K562 (cell line): ENCODE measurements around the gene PPM1L.

Experiments used
- CTCF ChIP-seq, 3 experiments: IDR thresholded peaks in 2 of 3; conservative IDR thresholded peaks in 1 of 3; 2 replicates each; pipeline ENCODE4 v1.5.1; 2011 to 2012; ENCODE audit warnings: low read length in 3 of 3, mild to moderate bottlenecking in 3 of 3, control low read depth in 2 of 3, improper control_type of control experiment in 1 of 3, inconsistent platforms in 1 of 3, low read depth in 1 of 3, mixed read lengths in 1 of 3, moderate library complexity in 1 of 3; ENCODE audit not compliant: insufficient read depth in 2 of 3
- CUX1 ChIP-seq: fragments of 200-800 bp; sonication (Bioruptor generic); IDR thresholded peaks from 2 replicates; pipeline ENCODE4 v1.6.1; 2016; ENCODE audit warnings: missing genetic modification characterization, missing compliant biosample characterization
- HDAC2 ChIP-seq: fragments of 450-650 bp; IDR thresholded peaks from 2 replicates; pipeline ENCODE4 v1.6.1; 2016; ENCODE audit warnings: mild to moderate bottlenecking
- MYC ChIP-seq, 2 experiments: fragments of 250-450 bp in 1 of 2; sonication (Bioruptor Pico) in 1 of 2; IDR thresholded peaks; 2 replicates each; pipeline versions ENCODE4 v1.5.1 to v1.6.1; 2012 to 2021; ENCODE audit warnings: low read depth in 2 of 2, borderline replicate concordance in 1 of 2, improper control_type of control experiment in 1 of 2, low read length in 1 of 2, mild to moderate bottlenecking in 1 of 2, moderate library complexity in 1 of 2
- RCOR1 ChIP-seq, 2 experiments: IDR thresholded peaks; 2 replicates each; pipeline ENCODE4 v1.6.1; 2012; ENCODE audit warnings: low read depth in 2 of 2, low read length in 2 of 2, borderline replicate concordance in 1 of 2, improper control_type of control experiment in 1 of 2
- SMARCC2 ChIP-seq: fragments of 450-650 bp; IDR thresholded peaks from 2 replicates; pipeline ENCODE4 v1.6.1; 2017; ENCODE audit warnings: antibody characterized with exemption, moderate library complexity, mild to moderate bottlenecking, low read depth
- USF2 ChIP-seq: sonication (generic); formaldehyde crosslinking; IDR thresholded peaks from 2 replicates; pipeline ENCODE4 v1.5.0; 2020; ENCODE audit warnings: missing genetic modification reagents
- XRCC4 ChIP-seq: IDR thresholded peaks from one replicate; pipeline ENCODE4 v1.6.1; 2011; ENCODE audit not compliant: insufficient read depth, insufficient read length; ENCODE audit errors: extremely low read depth
- ZNF274 ChIP-seq: IDR thresholded peaks from 2 replicates; pipeline ENCODE4 v1.6.1; 2011; ENCODE audit warnings: low read depth, mild to moderate bottlenecking, low read length, moderate library complexity, borderline replicate concordance
- ZNF449 ChIP-seq: fragments of 250-450 bp; sonication (Bioruptor Pico); IDR thresholded peaks from 2 replicates; pipeline ENCODE4 v1.8.0; 2022; ENCODE audit warnings: moderate library complexity, mild to moderate bottlenecking, inconsistent platforms

GRCh38 chr3:160811237-160811548 is 55.2 kb downstream of the PPM1L start:
- TF ChIP-seq RCOR1 (IDR thresholded peaks at IDR 0.05; ENCODE audit: borderline replicate concordance in 1 of 2, low read depth in 2 of 2, low read length in 2 of 2) (no peak), ZNF449 (CRISPR knock-in tag) (no peak), USF2 (CRISPR knock-in tag) (no peak), XRCC4 (no peak), ZNF274 (no peak), MYC (IDR thresholded peaks at IDR 0.05; ENCODE audit: low read depth, low read length) (no peak), MYC (CRISPR knock-in tag; IDR thresholded peaks at IDR 0.05; ENCODE audit: borderline replicate concordance, low read depth) (no peak), CUX1 (CRISPR knock-in tag) (no peak), HDAC2 (no peak), SMARCC2 (no peak), CTCF (IDR thresholded peaks at IDR 0.05 in 2 of 3, conservative IDR thresholded peaks at IDR 0.05 in 1 of 3; ENCODE audit: insufficient read depth in 2 of 3, low read depth in 1 of 3, low read length in 3 of 3) (no peak)
